Stimulated activated CD4-positive, alpha-beta T cell treated with anti-CD3 and anti-CD28 coated beads, Interleukin-1b, Interleukin-23, amount 100 ng/mL, for 1 hour (primary cell): ENCODE results near the gene AP1M2.
"Not testable (repeated sequence)": the region's sequence is repeated elsewhere in the genome, so short reads cannot be mapped to it uniquely, and the experiment has no call there.

Experiments used
- DNase-seq, 2 donors: peaks; one replicate each; pipeline ENCODE4 v3.0.0-alpha.2; 2020; ENCODE audit warnings: low read depth in 2 of 2

The AP1M2 gene

DNA sequence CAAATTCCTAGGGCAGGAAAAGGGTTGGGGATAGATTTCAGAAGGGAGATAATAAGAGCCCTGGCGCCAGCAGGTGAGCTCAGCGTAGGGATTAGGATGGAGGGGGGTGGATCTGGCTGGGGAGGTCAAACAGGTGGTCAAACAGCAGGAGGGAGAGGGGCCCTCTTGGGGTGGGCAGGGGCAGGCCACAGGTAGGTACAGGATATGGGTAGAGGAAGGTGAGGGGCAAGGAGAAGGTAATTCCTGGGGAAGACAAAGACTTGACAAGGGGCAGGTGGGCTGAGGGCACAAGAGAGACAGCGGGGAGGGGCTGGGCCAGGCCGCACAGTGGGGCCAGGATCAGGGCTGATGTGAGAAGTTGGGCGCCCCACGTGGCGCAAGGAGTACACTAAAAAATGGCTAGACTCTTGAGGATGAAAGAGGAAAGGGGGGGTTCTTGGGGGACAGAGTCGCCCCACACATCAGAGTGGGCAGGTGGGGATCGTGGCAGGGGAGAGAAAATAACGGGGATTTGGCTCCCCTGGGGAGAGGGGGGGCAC, 22.0 kb downstream of the AP1M2 start:
- no peak for DNase-seq

DNA sequence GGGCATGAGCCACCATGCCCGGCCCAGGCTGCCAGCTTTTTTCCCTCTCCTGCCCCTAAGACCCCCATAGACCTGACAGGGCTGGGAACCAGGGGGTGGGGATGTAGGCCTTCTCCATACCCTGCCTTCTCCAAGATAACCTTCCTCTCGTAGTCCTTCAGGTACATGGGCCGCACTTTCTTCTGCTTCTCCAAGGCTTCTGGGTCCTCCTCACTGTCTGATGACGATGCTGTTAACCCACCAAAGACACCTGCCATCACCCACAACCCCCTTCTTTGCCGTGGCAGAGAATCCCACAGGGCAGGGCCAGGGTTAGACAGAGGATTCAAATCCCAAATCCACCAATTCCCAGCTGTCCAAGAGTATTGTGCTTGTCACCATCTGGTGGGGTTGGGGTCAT, 24.5 kb downstream of the AP1M2 start:
- DNase-seq, result no peak

DNA sequence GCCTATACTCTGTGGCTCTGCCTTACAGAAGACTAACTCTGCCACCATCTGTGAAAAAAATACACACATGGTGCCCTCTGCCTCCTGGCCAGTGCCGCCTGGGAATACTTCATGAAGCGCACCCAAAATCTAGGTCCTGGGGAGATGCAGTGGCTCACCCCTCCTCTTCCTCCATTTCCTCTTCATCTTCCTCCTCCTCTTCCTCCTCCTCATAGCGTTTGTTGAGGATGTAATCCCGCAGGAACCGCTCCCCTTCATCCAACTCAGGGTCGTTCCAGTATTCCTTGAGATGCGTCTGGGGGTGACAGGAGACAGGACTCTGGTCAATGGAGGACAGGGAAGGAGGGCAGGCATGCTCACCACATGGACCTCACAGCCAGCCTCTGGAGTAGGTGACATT, 27.0 kb downstream of the AP1M2 start:
- no peak for DNase-seq

DNA sequence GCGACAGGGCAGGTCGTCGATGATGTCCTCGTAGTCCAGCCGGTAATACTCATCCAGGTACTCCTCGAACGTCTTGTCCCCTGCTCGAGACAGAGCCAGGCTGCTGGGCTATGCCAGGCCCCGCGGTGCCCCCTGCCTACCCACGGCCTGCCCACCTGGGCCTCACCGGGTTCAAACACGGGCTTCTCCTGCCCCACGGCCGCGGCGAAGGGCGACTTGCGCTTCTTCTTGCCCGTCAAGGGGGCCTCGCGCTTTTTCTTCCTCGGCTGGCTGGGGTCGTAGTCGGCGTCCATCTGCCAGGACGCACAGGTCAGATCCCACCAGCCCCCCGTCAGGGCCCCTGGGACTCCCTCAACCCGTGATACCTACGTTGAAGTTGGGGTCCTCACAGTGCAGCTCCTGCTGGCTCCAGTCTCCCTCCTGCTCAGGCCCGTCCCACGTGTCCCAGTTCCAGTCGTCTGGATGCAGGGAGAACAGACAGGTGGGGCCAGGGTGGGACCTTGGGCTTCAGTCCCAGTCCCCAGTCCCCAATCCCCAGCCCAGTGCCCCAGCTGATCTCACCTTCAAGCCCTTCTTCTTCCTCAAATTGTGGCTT, 29.4 kb downstream of the AP1M2 start:
- DNase-seq, result no peak

DNA sequence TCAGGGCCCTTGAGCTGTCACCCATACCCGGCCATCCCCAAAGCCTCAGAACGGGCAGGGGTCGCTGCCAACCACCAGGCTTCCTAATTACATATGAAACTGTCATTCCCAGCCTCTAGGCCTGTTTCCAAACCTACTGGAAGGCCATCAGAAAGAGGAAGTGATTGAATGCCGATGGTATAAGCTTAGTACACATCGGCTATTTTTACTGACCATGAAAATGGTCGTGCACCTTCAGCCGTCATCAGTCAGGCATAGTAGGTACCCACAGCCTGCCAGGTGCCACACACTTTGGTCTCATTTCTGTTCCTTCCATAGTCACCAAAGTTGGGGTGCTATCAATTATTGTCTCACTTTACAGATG, 31.5 kb downstream of the AP1M2 start:
- no peak for DNase-seq

DNA sequence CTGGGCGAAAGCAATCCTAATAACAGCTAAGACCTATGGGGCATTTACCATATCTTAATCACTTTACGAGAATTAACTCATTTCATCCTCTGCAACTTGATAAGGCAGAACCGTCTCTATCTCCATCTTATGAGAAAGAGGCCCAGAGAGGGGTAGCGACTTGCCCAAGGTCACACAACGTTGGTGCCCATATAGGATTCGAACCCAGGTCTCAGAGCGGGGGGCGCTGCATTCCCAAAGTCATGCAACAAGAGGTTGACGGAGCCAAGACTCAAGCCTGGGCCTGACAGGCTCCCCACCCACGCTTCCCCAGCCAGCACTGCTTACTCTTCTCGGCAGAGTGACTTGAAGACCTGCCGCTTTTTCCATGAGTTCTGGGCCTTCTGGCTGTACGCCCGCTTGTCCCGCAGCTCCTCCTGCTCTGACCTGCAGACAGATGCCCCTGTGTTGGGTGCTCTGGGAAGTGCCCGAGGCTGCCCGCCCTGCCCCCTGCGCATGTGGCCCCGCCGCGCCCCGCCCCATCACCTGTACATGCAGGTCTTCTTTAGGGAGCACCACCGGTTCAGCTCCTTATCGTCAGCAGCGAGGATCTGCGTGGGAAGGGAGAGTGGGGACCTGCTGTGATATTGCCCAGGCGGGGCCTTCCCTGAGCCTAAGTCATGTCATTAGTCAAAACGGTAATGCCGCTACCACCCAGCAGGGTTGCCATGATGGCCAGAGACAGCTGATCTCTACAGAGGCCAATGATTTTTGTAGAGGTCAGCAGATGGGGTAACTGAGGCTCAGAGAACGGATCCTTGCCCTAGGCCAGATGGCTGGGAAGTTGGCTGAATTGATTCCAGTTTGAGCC, 32.1 kb downstream of the AP1M2 start:
- DNase-seq, result no peak

DNA sequence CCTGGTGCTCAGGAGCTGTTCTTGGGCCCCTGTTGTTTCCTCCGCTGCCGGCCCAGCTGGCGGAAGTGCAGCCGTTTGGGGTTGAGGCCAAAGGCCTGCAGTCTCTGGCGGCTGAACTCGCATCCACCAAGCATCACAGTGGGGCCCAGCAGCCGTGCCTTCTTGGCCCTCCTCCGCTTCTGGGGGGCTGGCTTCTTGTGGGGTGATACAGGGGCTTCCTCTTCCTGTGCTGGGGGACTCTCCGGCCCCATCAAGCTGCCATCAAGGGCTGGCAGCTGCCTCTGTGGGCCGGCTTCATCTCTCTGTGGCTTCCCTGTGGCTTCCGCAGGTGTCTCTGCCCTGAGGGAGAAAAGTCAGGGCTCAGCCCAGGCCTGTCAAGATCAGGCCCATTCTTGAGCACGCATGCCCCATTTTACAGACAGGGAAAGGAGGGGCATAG, 33.1 kb downstream of the AP1M2 start:
- no peak for DNase-seq

DNA sequence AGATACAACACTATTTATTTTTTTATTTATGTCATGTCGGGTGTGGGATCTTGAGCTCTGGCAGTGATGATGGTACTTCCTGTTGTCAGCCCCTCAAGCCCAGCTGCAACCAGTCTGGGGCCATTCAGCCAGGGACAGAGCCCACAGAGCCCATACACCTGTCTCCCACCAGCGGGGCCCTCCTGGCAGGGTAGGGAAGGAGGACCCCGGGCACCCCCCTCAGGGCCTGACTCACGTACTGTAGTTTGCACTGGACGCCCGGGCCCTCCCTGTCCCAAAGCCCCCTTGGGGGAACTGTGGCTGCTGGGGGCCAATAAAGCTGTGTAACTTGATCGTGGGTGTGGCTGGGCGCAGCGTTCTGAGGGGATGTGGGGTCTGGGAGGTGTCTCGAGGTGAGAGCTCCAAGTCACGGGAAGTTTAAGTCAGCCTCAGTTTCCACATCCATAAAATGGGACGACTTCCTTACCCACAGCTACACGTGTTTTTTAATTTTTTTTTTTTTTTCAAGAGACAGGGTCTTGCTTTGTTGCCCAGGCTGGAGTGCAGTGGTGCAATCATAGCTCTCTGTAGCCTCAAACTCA, 33.9 kb downstream of the AP1M2 start:
- no peak for DNase-seq

DNA sequence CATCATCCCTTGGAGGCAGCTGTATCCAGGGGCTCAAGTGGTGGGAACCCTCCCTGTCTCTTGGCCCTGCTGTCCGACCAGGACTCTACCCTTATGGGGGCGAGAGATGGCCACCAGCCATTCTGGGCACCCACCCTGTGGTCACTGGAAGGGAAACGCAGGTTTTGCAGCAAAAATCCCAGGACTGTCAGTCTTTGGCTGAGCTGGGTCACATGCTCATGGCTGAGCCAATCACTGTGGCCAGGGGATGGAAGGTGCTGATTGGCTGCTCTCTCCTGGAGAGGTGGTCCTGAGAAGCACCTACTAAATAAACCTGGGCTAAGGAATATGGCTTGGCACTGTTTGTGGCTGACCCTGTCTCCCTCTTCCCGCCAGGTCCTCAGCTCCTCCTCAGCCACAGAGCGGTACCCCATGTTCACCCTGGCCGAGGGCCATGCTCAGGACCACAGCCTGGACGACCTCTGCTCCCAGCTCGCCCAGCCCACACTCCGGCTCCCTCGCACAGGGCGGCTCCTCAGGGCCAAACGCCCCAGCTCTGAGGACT, 34.5 kb downstream of the AP1M2 start:
- no peak for DNase-seq

DNA sequence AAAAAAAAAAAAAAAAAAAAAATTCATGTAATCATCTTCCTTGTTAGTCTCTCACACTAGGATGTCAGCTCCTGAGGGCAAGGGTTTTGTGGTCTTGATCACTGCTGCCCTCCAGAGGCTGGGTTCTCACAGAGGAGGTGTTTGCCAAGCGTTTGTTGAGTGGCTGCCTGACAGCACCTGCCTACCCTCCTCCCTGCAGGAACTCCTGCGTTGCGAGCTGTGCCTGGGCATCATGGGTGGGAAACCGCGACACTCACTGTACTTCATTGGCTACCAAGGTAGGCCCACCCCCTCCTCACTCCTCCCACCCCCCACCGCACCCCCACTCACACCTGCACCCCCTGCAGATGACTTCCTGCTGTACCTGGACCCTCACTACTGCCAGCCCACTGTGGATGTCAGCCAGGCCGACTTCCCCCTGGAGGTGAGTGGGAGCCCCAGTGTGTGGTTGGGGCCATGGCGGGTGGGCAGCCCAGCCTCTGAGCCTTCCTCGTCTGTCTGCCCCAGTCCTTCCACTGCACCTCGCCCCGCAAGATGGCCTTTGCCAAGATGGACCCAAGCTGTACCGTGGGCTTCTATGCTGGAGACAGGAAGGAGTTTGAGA, 35.3 kb downstream of the AP1M2 start:
- DNase-seq, result no peak

DNA sequence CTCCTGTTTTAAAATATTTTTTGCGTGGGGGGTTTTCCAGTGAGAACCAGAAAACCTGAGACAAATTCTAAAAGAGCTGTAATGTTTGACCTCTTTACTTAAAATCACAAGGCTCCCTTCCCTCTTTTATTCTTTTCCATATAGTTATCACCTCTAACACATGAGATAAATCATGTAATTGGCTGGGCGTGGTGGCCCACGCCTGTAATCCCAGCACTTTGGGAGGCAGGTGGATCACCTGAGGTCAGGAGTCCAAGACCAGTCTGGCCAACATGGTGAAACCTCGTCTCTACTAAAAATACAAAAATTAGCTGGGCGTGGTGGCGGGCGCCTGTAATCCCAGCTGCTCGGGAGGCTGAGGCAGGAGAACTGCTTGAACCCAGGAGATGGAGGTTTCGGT, 36.1 kb downstream of the AP1M2 start:
- DNase-seq, result not testable (repeated sequence)

DNA sequence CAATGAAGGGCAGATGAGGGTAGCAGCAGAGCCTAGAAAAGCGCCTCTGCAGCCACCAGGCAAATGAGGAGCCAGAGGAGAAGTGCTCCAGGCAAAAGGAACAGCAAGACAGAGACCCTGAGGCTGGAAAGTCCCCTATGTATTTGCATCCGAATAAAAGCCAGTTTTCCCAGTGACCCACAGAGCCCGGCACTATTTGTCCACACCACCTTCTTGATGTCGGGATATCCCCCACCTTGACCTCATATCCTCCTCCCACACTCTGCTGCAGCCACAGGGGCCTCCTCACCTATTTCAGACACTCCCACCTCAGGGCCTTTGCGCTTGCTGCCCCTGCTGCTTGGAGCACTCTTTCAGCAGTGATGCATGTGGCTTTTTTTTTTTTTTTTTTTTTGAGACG, 36.8 kb downstream of the AP1M2 start:
- DNase-seq, result no peak

DNA sequence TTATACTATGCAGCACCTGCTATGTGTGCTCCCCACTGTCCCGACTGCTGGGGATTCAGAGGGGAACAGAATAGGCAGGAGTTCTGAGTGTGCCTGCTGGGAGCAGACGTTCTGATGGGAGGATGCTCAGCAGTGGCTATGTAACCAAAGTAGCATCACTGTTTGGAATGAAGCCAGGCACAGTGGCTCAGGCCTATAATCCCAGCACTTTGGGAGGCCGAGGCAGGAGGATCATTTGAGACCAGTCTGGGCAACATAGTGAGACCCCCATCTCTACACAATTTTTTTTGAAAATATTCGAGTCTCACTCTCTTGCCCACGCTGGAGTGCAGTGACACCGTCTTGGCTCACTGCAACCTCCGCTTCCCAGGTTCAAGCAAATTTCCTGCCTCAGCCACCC, 37.4 kb downstream of the AP1M2 start:
- DNase-seq, result no peak

DNA sequence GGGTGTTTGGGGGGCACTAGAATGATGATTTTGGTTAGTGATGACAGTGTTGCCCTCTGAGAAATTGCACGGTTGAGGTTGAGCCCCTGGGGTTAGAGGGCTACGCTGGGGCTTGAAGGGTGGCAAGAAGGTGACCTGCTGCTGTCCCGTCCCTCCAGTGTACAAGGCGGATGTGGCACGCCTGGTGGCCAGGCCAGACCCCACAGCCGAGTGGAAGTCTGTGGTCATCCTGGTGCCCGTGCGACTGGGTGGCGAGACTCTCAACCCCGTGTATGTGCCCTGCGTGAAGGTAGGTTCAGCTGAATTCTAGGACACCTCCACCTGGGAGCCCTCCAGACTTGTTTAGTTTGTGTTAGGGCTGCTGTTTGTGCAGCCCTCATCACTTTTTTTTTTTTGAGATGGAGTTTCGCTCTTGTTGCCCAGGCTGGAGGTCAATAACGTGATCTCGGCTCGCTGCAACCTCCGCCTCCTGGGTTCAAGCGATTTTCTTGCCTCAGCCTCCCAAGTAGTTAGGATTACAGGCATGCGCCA, 38.3 kb downstream of the AP1M2 start:
- no peak for DNase-seq

DNA sequence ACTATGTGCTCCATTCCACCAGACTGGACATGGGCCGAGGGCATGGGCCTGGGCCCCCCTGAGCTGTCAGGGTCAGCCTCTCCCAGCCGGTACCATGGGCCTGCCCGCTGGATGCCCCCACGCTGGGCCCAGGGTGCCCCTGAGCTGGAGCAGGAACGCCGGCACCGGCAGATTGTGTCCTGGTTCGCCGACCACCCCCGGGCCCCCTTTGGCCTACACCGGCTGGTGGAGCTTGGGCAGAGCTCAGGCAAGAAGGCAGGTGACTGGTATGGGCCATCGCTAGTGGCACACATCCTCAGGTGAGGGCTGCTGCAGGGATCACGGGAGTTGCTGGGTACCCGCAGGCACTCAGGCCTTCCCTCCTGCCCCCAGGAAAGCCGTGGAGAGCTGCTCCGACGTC, 40.3 kb downstream of the AP1M2 start:
- no peak for DNase-seq

DNA sequence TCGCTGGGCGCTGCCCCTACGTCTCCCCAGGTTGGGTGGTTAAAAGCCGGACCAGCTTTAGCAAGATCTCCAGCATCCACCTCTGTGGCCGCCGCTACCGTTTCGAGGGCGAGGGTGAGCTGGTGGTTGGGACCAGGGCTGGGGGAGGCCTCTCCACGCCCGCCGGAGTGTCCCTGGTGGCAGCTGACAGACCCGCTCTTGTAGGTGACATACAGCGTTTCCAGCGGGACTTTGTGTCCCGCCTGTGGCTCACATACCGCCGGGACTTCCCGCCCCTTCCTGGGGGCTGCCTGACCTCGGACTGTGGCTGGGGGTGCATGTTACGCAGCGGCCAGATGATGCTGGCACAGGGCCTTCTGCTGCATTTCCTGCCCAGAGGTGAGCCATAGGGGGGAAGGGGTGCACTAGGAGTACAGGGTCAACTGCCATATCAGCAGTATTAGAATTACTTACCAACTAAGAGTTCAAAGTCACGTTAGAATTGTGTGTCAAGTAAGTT, 42.3 kb downstream of the AP1M2 start:
- DNase-seq, result no peak

DNA sequence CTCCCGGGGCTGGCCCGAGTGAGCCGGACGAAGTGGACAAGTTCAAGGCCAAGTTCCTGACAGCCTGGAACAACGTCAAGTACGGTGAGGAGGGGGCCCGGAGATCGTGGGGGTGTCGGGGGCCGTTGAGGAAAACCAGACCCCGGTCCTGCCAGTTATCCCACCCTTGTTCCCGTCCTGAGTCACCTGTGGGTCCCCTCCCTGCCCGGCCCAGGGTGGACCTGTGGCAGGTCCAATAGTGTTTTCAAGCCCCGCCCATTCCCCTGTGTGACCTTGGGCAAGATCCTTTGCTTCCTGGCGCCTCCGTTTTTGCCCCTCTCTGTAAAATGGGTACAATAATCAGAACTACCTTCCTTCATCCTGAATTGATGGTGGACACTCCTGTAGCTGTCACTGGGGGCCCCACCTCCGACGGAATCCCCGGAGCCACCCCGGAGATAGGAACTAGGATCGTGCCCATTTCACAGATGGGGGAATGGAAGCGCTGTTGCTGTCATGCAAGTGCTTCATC, 42.8 kb downstream of the AP1M2 start:
- no peak for DNase-seq

DNA sequence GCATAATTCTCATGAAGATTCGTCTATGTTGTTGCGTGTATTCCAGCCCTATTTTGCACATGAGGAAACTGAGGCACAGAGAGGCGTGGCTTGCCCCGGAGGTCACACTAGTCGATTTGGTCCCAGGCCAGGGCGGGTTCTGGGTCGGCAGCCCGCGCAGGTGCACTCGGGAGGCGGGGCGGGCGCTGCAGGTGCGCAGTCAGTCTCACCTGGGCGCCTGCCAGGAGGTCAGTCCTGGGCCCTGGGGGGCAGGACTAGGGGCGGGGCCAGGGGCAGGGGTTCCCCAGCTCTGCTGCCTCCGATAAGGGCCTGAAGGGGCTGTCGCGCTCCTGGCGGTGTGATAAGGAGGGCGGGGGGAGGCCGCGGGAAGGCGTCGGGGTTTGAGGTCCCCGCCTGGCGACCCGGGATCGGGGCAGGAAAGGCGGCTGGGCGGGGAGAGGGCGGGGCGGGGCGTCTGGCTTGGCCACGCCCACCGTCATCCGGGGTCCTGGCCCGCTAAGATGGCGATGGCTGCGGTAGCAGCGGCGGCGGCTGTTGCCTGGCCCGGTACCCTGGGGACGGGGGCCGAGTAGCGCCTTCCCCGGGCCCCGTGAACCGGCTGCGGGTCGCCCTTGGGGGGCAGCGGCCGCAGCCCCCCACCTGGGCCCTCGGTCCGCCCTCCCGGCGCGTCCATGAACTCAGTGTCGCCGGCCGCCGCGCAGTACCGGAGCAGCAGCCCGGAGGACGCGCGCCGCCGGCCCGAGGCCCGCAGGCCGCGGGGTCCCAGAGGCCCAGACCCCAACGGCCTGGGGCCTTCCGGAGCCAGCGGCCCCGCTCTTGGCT, 43.5 kb downstream of the AP1M2 start, which contains the start of gene ATG4D:
TSS of gene ATG4D (plus strand) at position 485 of the 822 bp plus-strand sequence. CDS start at position 672, 187 bp downstream.
- peak in 1 of 2 donors; percentile 69 for DNase-seq

DNA sequence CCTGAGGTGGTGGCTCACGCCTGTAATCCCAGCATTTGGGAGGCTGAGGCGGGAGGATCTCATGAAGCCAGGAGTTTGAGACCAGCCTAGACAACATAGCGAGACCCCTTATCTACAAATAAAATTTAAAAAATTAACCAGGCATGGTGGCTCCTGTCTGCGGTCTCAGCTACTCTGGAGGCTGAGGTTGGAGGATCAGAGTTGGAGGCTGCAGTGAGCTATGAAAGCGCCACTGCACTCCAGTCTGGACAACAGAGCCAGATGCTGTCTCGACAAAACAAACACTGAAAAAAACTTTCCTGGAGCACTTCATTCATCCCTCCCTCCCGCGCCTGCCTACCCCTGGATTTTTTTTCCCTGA, 44.1 kb downstream of the AP1M2 start:
- DNase-seq, result no peak

DNA sequence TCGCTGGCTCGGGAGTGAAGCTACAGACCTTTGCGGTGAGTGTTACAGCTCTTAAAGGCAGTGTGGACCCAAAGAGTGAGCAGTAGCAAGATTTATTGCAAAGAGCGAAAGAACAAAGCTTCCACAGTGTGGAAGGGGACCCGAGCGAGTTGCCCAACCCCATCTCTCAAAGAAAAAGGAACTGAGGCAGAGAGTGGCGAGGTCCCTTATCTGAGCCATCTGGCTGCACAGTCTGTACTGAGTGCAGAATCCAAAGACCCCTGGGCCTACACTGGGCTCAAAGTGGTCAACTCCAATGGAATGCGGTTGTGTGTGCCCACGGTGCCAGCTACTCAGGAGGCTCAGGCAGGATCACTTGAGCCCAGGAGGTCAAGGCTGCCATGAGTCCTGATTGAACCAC, 48.1 kb downstream of the AP1M2 start:
- not testable (repeated sequence) for DNase-seq
